Esophagus muscularis mucosa (tissue), 4 donors: ENCODE measurements around the gene TOP2A. TPM values are rescaled to one million over a fixed set of nuclear protein-coding genes. Genes with fewer than 3 reads are reported as not detected.
A peak's percentile ranks its signal among the peaks of the same experiment; 100 is the strongest.

Source experiments
- DNase-seq: peaks from one replicate; pipeline ENCODE4 v3.0.0-alpha.2; 2017; ENCODE audit errors: extremely low spot score
- H3K27ac ChIP-seq, 4 donors: fragments of 200-600 bp; sonication (generic); replicated peaks in 1 of 4; 1 replicate in 3 of 4; 2 replicates in 1 of 4; pipeline ENCODE4 v1.5.1; 2016 to 2019; ENCODE audit warnings: mild to moderate bottlenecking in 1 of 4
- H3K27me3 ChIP-seq, 4 donors: fragments of 200-600 bp; sonication (generic); one replicate each; pipeline versions ENCODE4 v1.5.1 to v1.6.0; 2016 to 2019
- H3K36me3 ChIP-seq, 4 donors: fragments of 200-600 bp; sonication (generic); one replicate each; pipeline ENCODE4 v1.5.1; 2016 to 2019
- H3K4me1 ChIP-seq, 4 donors: fragments of 200-600 bp; sonication (generic); one replicate each; pipeline ENCODE4 v1.5.1; 2016 to 2019
- H3K4me3 ChIP-seq, 4 donors: fragments of 200-600 bp; sonication (generic); 1 replicate in 2 of 4; 2 replicates in 2 of 4; pipeline ENCODE4 v1.5.1; 2016 to 2019; ENCODE audit warnings: mild to moderate bottlenecking in 4 of 4, moderate library complexity in 1 of 4
- H3K9me3 ChIP-seq, 4 donors: fragments of 200-600 bp; sonication (generic); 1 replicate in 3 of 4; 2 replicates in 1 of 4; pipeline ENCODE4 v1.5.1; 2016 to 2019
- EP300 ChIP-seq: sonication (generic); formaldehyde crosslinking; IDR thresholded peaks from one replicate; pipeline ENCODE4 v1.6.1; 2017; ENCODE audit warnings: antibody characterized with exemption
- POLR2A ChIP-seq: fragments of 450-650 bp; IDR thresholded peaks from one replicate; pipeline ENCODE4 v1.6.1; 2017; ENCODE audit warnings: antibody characterized with exemption, moderate library complexity, mild to moderate bottlenecking, low read depth
- POLR2AphosphoS5 ChIP-seq, 2 donors: sonication (generic); formaldehyde crosslinking; IDR thresholded peaks; one replicate each; pipeline ENCODE4 v1.6.1; 2017; ENCODE audit warnings: antibody characterized with exemption in 2 of 2
- WGBS: methylation state at CpG from one replicate; pipeline ENCODE4 v1.1.5; 2018; 5-methylcytosine and 5-hydroxymethylcytosine counted together
- intact Hi-C: fragments of 100-400 bp; cut with DNase I; formaldehyde crosslinking; loops from one replicate; pipeline ENCODE4 v1.15.1; 2023
- total RNA-seq, 4 donors: library from RNA; depleted of rRNA; stranded (reverse); fragments of >200 nt; gene quantifications; one replicate each; pipeline versions ENCODE4 v1.1.0 to v1.2.1, GENCODE V29; 2016
- TF ChIP-seq, protein P1 (sequence below), 3 experiments: fragments of 200-600 bp in 2 of 3; fragments of 450-650 bp in 1 of 3; sonication (generic) in 2 of 3; IDR thresholded peaks; one replicate each; pipeline ENCODE4 v1.5.1; 2017 to 2019; ENCODE audit warnings: antibody characterized with exemption in 3 of 3, mild to moderate bottlenecking in 2 of 3, moderate library complexity in 1 of 3

Gene TOP2A
- total RNA-seq, 4 donors from 2014 or later, result under 0.01 to 1.4 (median 0.30) TPM

DNA sequence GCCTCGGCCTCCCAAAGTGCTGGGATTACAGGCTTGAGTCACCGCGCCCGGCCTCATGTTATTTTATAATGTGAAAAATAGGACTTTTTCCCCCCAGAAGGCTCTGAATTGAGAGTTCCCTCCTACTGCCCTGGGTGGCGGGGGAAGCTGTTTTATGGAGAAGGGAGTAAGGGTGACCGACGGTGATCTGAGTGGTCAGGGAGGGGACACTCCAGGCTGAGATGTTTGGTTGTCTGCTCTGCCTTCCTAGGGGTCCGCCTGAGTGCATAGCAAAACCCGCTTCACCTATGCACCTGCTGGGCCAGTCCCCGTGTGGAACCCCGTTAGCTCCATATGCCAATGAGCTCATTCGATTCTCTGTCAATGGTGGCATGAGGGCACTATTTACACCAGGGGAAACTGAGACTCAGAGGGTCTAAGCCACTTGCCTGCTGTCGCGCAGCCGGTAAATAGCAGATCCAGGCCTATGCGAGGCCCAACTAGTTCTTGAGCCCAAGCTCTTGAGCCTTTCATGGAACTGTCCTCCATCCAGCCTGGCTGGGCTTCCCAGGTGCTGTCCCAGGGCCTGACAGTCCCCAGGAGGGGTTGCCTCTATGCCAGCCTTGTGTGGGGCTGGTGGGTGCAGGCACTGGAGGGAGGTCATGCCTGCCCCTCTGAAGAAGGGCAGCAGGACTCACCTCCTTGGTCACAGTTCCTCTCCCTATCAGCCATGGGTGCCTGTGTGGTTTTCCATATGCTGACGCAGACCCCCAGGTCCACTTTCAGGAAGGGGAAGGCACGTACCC, 51.4 kb downstream of the TOP2A start:
- no peaks in the 10 kb centered on the region for H3K36me3 ChIP-seq
- no peak overlapping the region for H3K27ac ChIP-seq
- intact Hi-C loops, result no loop called here
- peaks cover 10 to 32% (median 21%) of the 10 kb centered on the region in 4 donors for H3K4me1 ChIP-seq
- no peaks in the 10 kb centered on the region for H3K9me3 ChIP-seq
- DNase-seq, result no peak
- TF ChIP-seq EP300, result no peak
- TF ChIP-seq, protein P1, sequence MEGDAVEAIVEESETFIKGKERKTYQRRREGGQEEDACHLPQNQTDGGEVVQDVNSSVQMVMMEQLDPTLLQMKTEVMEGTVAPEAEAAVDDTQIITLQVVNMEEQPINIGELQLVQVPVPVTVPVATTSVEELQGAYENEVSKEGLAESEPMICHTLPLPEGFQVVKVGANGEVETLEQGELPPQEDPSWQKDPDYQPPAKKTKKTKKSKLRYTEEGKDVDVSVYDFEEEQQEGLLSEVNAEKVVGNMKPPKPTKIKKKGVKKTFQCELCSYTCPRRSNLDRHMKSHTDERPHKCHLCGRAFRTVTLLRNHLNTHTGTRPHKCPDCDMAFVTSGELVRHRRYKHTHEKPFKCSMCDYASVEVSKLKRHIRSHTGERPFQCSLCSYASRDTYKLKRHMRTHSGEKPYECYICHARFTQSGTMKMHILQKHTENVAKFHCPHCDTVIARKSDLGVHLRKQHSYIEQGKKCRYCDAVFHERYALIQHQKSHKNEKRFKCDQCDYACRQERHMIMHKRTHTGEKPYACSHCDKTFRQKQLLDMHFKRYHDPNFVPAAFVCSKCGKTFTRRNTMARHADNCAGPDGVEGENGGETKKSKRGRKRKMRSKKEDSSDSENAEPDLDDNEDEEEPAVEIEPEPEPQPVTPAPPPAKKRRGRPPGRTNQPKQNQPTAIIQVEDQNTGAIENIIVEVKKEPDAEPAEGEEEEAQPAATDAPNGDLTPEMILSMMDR (IDR thresholded peaks at IDR 0.05), result no peak
- no peak for TF ChIP-seq POLR2A
- no peak for TF ChIP-seq POLR2AphosphoS5 (IDR thresholded peaks at IDR 0.05)
- H3K27me3 ChIP-seq, result peaks cover 0 to 8% (median 0%) of the 10 kb centered on the region in 4 donors
- WGBS, result 91% methylated on average over 17 of the region's 18 CpGs
- H3K4me3 ChIP-seq, result no peak overlapping the region

DNA sequence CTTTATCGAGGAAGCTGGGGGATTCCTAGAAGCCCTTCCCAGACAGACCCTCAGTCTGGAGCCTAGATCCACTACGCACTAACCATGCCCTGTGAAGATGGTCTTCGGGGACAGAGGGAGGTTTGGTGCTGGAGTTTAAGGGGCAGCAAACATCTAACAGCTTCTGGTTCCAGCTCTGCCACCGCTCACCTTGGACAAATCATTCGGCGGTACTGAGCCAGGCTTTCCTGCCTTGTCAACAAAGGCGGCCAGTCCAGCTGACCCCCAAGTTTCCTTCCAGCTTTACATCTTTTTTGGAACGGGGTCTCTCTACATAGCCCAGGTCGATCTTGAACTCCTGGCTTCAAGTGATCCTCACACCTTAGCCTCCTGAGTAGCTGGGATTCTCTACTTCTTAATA, 52.8 kb downstream of the TOP2A start:
- peaks cover 0 to 8% (median 0%) of the 10 kb centered on the region in 4 donors for H3K27me3 ChIP-seq
- H3K9me3 ChIP-seq, result no peaks in the 10 kb centered on the region
- peak overlapping the region in 1 of 4 donors; percentile 59 for H3K4me3 ChIP-seq
- intact Hi-C loops, result loop anchor here (5.0 kb wide), 1 partner anchor 37 kb away; no protein-coding TSS in a partner anchor
- H3K36me3 ChIP-seq, result no peaks in the 10 kb centered on the region
- WGBS, result 100% methylated on average over 9 of the region's 9 CpGs
- peaks cover 10 to 32% (median 21%) of the 10 kb centered on the region in 4 donors for H3K4me1 ChIP-seq
- no peak overlapping the region for H3K27ac ChIP-seq
- DNase-seq, result no peak
- no peak for TF ChIP-seq POLR2AphosphoS5 (IDR thresholded peaks at IDR 0.05)
- TF ChIP-seq, protein P1 (IDR thresholded peaks at IDR 0.05), result no peak
- TF ChIP-seq EP300, result no peak

DNA sequence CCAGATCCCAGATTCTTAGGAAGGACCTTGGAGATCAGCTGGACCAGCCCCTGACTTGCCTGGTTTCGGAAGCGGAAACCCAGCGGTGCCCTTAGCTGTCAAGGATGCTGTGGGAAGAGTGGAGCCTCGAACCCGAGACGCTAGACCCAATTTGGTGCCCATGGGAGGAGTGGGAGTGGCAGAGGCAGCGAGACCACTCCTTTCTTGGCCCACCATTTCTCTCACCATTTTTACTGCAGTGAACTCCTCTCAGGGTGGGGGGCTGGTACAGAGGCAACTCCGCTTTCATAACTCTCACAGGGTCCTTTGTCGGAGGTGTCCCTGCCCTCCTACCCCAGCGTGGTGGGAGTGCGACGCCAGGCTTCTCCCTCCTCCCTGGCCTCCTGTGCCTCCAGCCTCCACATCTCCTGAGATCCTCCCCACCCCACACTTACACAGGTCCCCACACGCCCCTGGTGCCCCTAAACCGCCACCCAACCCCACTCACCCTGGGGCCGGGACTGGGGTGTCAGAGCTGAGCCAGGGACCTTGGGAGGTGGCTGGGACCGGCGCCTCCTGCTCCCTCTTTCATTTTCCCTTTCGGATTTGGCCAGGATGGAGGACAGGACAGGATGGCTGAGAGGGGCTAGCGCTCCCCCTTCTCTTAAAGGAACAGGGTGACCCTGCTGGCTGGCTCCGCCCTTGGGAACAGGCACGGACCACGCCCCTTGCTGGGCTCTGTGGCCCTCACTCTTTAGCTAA, 53.4 kb downstream of the TOP2A start, which contains the start of gene GJD3:
TSS of gene GJD3 (minus strand) at position 617 of the 741 bp plus-strand sequence. CDS start 922 bp downstream, outside the sequence.
- Histone ChIP-seq H3K4me3 (peak within 1 kb of the TSS; percentile 57 to 68 (median 60)), H3K36me3 (no peaks in the 10 kb centered on the region), H3K27me3 (peaks cover 0 to 8% (median 0%) of the 10 kb centered on the region in 4 donors), H3K27ac (peak within 1 kb of the TSS in 1 of 4 donors; percentile 19), H3K9me3 (no peaks in the 10 kb centered on the region), H3K4me1 (peaks cover 10 to 32% (median 21%) of the 10 kb centered on the region in 4 donors)
- 65% methylated on average over 18 of the region's 22 CpGs for WGBS
- DNase-seq, result no peak
- intact Hi-C loops, result loop anchor here (5.0 kb wide), 1 partner anchor 38 kb away; no protein-coding TSS in a partner anchor
- no peak for TF ChIP-seq EP300

DNA sequence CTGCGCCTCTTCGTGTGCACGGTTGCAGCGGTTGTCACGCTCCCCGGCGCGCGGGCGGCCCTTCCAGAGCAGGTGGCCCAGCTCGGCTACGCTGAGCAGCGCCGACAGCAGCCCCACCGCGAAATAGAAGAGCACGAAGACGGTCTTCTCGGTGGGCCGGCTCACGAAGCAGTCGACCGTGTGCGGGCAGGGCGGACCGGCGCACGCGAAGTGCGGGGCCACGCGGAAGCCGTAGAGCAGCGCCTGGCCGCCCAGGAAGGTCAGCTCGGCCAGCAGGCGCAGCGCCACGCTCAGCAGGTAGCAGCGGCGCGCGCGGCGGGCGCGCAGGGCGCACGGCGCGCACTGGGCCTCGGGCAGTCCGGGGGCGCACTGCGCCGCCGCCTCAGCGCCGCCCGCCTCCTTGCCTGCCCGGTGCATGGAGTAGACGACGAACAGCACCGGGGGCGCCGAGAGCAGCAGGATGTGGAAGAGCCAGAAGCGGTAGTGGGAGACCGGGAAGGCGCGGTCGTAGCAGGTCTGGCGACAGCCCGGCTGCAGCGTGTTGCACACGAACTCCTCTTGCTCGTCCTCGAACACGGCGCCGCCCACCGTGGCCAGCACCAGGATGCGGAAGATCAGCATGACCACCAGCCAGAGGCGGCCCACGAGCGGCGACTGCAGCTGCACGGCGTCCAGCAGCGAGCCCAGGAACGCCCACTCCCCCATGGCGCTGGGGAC, 54.4 kb downstream of the TOP2A start:
- no peaks in the 10 kb centered on the region for H3K9me3 ChIP-seq
- no peaks in the 10 kb centered on the region for H3K36me3 ChIP-seq
- DNase-seq, result no peak
- peaks cover 0 to 8% (median 0%) of the 10 kb centered on the region in 4 donors for H3K27me3 ChIP-seq
- intact Hi-C loops, result loop anchor here (5.0 kb wide), 1 partner anchor 39 kb away; no protein-coding TSS in a partner anchor
- WGBS, result 5% methylated on average over 8 of the region's 91 CpGs
- peak overlapping the region in 1 of 4 donors; percentile 39 for H3K27ac ChIP-seq
- TF ChIP-seq EP300, result no peak
- TF ChIP-seq POLR2AphosphoS5 (IDR thresholded peaks at IDR 0.05), result no peak
- TF ChIP-seq, protein P1 (IDR thresholded peaks at IDR 0.05), result no peak
- TF ChIP-seq POLR2A, result no peak
- peaks cover 10 to 42% (median 27%) of the 10 kb centered on the region in 4 donors for H3K4me1 ChIP-seq
- H3K4me3 ChIP-seq, result peak overlapping the region; percentile 57 to 68 (median 60)
